WTC11 (cell line): ENCODE results near the gene REPIN1.

Source experiments
- CBFB ChIP-seq: sonication (generic); formaldehyde crosslinking; IDR thresholded peaks from 2 replicates; pipeline ENCODE4 v1.8.1; 2022; ENCODE audit warnings: mild to moderate bottlenecking, low read depth, missing genetic modification reagents
- ESRRA ChIP-seq: sonication (generic); formaldehyde crosslinking; IDR thresholded peaks from 2 replicates; pipeline ENCODE4 v1.8.1; 2022; ENCODE audit warnings: mild to moderate bottlenecking, missing genetic modification reagents, borderline replicate concordance
- NR1H2 ChIP-seq: sonication (generic); formaldehyde crosslinking; IDR thresholded peaks from 2 replicates; pipeline ENCODE4 v1.9.0; 2021; ENCODE audit warnings: mild to moderate bottlenecking, moderate library complexity, missing genetic modification reagents
- TCF7 ChIP-seq: sonication (generic); formaldehyde crosslinking; IDR thresholded peaks from 2 replicates; pipeline ENCODE4 v1.8.0; 2022; ENCODE audit warnings: mild to moderate bottlenecking, low read depth, missing genetic modification reagents, moderate library complexity
- TF ChIP-seq, protein P1 (sequence below): fragments of 200-600 bp; IDR thresholded peaks from 2 replicates; pipeline ENCODE4 v1.8.0; 2022; ENCODE audit warnings: antibody characterized with exemption
- TF ChIP-seq, protein P2 (sequence below): sonication (generic); formaldehyde crosslinking; IDR thresholded peaks from 2 replicates; pipeline ENCODE4 v1.8.1; 2023; ENCODE audit warnings: mild to moderate bottlenecking, moderate library complexity, missing genetic modification reagents

DNA sequence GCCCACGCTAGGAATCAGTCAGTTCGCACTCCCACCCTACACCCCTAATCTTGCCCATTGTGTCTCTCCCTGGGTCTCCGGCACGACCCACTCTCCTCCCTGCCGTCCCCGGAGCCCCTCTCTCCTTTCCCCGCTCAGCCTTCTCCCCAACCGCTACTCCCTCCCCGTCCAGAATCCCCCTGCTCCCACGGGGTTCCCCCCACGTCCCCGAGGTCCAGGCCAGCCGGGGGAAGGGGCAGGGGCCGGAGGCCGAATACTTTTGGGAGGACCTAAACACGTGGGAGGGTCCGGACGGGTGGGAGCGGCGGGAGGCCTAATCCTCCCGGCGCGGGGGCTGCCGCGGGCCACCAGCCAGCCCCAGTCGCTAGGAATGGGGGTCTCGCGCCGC is 27.8 kb upstream of the REPIN1 start:
- TF ChIP-seq ESRRA (CRISPR knock-in tag) (no peak), CBFB (no peak), TCF7 (CRISPR knock-in tag) (no peak), NR1H2 (no peak)
- TF ChIP-seq, protein P1, sequence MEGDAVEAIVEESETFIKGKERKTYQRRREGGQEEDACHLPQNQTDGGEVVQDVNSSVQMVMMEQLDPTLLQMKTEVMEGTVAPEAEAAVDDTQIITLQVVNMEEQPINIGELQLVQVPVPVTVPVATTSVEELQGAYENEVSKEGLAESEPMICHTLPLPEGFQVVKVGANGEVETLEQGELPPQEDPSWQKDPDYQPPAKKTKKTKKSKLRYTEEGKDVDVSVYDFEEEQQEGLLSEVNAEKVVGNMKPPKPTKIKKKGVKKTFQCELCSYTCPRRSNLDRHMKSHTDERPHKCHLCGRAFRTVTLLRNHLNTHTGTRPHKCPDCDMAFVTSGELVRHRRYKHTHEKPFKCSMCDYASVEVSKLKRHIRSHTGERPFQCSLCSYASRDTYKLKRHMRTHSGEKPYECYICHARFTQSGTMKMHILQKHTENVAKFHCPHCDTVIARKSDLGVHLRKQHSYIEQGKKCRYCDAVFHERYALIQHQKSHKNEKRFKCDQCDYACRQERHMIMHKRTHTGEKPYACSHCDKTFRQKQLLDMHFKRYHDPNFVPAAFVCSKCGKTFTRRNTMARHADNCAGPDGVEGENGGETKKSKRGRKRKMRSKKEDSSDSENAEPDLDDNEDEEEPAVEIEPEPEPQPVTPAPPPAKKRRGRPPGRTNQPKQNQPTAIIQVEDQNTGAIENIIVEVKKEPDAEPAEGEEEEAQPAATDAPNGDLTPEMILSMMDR = no peak
- TF ChIP-seq, protein P2, sequence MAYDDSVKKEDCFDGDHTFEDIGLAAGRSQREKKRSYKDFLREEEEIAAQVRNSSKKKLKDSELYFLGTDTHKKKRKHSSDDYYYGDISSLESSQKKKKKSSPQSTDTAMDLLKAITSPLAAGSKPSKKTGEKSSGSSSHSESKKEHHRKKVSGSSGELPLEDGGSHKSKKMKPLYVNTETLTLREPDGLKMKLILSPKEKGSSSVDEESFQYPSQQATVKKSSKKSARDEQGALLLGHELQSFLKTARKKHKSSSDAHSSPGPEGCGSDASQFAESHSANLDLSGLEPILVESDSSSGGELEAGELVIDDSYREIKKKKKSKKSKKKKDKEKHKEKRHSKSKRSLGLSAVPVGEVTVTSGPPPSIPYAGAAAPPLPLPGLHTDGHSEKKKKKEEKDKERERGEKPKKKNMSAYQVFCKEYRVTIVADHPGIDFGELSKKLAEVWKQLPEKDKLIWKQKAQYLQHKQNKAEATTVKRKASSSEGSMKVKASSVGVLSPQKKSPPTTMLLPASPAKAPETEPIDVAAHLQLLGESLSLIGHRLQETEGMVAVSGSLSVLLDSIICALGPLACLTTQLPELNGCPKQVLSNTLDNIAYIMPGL (CRISPR knock-in tag) = no peak
